COLO829 (cell line): ENCODE results near the gene TIFAB.

Experiments
- DNase-seq: peaks from one replicate; pipeline ENCODE4 v3.0.0; 2012; ENCODE audit warnings: low spot score

TIFAB gene

GRCh38 chr5:135458356-135458755 lies 6.2 kb upstream of the TIFAB start:
- DNase-seq, result no peak

GRCh38 chr5:135457424-135458071 lies 5.4 kb upstream of the TIFAB start:
- no peak for DNase-seq

GRCh38 chr5:135456238-135457099 lies 4.3 kb upstream of the TIFAB start:
- DNase-seq, result no peak

- DNase-seq, result no peak
These were observed 3.7 kb upstream of the TIFAB start for GRCh38 chr5:135455876-135456237.

DNA sequence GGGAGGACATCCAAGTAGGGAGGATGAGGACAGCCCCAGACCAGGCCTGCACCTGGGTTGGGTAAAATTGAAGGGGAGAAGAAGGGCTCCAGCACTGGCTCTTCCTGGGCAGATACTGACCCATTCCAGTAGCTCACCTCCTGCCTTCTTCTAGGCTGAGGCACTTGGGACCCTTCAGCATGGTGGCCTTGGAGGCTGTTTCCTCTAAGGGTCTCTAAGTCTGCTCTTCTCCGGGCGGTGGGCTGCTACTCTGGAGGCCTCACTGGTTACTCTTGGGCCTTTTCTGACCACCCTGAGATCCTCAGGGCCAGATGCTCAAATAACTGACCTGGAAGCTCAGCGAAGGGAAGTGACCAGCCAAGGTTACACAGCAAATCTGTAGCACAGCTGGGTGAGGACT lies 2.8 kb upstream of the TIFAB start:
- DNase-seq, result no peak

DNA sequence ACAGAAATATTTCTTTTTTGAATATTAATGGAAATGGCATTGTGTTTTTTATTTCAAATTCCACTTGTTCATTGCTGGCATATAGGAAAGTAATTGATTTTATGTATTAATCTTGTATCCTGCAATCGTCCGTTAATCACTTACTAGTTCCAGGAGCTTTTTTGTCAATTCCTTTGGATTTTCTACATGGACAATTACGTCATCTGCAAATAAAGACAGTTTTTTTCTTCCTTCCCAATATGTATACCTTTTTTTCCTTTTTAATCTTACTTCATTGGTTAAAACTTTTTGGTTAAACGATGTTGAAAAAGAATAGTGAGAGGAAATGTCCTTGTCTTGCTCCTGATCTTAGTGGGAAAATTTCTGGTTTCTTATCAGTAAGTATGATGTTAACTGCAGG lies 1.5 kb upstream of the TIFAB start:
- DNase-seq, result no peak

- no peak for DNase-seq
These were observed 400 bp downstream of the TIFAB start for GRCh38 chr5:135451581-135452320.

DNA sequence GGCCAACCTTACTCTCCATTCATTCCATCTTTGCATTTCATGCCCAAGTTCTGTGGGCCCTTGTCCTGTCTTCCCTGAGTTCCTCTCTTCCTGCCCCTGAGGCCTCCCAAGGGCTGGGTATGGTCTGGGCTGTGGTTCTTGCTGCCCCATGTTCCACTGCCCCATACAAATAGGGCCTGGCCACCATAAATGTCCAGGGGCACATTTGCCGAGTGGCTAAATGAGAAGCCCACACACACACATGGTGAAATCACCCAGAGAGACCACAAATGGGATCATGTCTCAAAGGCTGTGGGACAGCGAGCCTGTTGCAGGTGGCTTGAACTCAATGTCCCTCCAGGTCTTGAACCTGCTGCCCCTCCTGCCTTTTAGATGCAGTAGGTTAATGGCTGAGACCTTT lies 1.2 kb downstream of the TIFAB start:
- no peak for DNase-seq

DNA sequence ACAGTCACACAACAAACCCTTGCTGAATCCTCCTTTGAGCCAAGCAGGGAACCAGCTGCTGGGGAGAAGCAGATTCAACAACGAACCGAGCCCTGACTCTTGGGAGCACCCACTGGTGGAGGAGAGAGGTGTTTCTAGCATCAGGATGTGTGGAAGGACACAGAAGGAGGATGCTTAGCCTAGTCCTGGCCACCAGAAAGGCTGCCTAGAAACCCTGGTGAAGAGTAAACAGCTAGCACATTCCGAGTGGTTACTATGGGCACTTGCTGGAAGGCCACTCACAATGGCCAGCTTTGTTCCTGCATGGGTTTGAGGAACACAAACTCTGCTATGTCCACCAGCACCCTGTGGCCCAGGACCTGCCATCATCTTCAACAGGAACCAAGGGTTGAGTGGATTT lies 1.8 kb downstream of the TIFAB start:
- DNase-seq, result no peak

GRCh38 chr5:135449644-135450043 lies 2.5 kb downstream of the TIFAB start:
- DNase-seq, result no peak

DNA sequence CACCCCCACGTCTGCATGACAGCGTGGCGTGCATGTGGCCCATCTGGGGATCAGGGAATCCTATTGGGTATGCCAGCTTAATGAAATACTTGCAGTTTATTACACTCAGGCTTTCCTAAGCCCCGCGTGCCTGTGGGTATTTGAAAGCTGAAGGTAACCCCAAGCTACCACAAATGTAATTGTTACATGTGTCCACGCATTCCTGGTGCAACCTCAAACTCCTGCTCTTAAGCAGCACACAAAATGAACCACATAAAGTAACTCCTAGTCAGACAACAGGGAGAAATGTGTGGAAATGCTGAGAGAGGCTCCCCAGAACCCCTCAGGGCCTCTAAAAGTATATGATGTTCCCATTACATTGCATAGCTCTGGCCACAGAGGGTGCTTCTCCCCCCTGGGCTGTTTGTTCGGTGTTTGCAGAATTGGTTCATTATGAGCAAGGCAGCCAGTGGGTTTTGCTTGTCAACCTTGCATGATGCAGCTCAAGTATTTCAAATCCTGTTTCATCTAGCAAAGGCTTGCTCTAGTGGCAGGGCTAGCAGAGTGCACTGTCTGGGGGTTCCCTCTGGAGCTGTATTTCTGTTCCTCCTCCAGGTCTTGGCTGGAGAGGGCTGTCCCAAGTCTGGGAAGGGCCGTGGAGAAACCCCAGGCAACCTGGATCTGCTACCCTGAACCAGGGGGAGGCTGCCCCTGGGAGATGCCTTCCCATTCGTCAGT lies 3.2 kb downstream of the TIFAB start:
- DNase-seq, result no peak

DNA sequence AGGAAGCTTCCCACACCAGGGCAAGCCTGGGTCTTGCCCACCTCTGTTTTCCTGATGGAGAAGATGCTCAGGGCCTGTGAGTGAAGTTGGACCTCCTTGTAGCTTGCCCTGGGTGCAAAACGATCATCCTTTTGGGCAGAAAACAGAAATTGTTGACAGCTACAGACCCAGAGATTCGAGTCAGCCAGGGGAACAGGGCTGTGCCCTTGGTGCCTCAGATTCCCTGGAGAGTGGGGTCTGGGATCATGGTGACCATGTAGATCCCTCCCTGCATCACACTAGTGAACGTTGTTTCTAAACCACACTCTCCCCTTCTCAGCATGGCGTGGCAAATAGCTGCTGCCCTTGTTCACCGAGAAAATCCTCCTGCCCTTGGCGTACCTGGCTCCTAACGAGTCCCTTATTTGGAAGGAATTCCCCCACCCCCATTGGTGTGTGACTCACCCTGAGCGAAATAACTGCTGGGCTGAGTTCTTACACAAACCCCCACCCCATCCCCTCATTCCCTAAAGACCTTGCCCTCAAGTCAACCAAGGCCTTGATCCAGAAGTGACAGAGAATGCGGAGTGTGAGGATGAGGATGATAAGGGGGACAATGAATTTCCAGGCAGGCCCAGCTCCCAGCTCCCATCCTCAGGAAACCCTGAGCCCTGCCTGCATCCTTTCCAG lies 3.9 kb downstream of the TIFAB start:
- no peak for DNase-seq

- no peak for DNase-seq
These were observed 4.7 kb downstream of the TIFAB start, which contains the start of gene DCANP1 for GRCh38 chr5:135447298-135447929. Gene DCANP1, minus strand, starts transcription at chr5:135447348. Its CDS starts 240 bp downstream, at chr5:135447108.

- no peak for DNase-seq
These were observed 5.5 kb downstream of the TIFAB start for GRCh38 chr5:135446615-135447014.

- DNase-seq, result no peak
These were observed 5.9 kb downstream of the TIFAB start for GRCh38 chr5:135446206-135446605.

- no peak for DNase-seq
These were observed 6.7 kb downstream of the TIFAB start for GRCh38 chr5:135445306-135445985.

- no peak for DNase-seq
These were observed 7.3 kb downstream of the TIFAB start for GRCh38 chr5:135444881-135445280.

DNA sequence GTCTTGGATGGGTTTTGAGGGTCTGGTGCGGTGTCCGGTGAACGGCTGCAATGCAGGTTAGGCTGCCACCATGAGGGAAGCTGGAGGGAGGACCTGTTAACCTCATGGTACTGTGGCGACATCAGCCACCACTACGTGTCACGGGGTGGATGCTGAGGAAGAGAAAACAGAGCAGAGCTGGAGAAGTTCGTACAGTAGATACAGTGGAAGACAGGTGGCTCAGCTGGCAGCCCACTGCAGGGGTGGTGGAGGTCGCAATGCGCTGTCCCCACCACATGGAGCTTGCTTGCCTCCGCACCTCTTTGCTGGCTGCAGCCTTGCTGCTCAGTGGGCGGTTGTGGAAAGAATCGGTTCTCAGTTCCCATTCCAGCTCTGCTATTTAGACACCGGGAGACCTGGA lies 7.8 kb downstream of the TIFAB start:
- no peak for DNase-seq

GRCh38 chr5:135443161-135443960 lies 8.8 kb downstream of the TIFAB start:
- DNase-seq, result no peak
